GM12892 (cell line): ENCODE data around the gene MED16.

Source experiments
- POLR2A ChIP-seq: IDR thresholded peaks from 2 replicates; pipeline ENCODE4 v1.6.1; 2011; ENCODE audit warnings: low read depth, low read length, control low read depth
- POLR2AphosphoS5 ChIP-seq: IDR thresholded peaks from 2 replicates; pipeline ENCODE4 v1.6.1; 2011; ENCODE audit warnings: low read depth, low read length, control low read depth
- TAF1 ChIP-seq: IDR thresholded peaks from 2 replicates; pipeline ENCODE4 v1.6.1; 2011; ENCODE audit warnings: low read depth, mild to moderate bottlenecking, control low read depth, low read length, borderline replicate concordance

GRCh38 chr19:853014-853585, 39.9 kb downstream of the MED16 start:
- TF ChIP-seq POLR2AphosphoS5, result no peak
- no peak for TF ChIP-seq POLR2A
- TF ChIP-seq TAF1, result no peak
